Fibroblast of peridontal ligament (primary cell): Measurements from ENCODE around the gene ATXN3.

Source experiments
- DNase-seq: peaks from one replicate; pipeline ENCODE4 v3.0.0-alpha.2; 2010; ENCODE audit errors: extremely low read depth

The ATXN3 gene

DNA sequence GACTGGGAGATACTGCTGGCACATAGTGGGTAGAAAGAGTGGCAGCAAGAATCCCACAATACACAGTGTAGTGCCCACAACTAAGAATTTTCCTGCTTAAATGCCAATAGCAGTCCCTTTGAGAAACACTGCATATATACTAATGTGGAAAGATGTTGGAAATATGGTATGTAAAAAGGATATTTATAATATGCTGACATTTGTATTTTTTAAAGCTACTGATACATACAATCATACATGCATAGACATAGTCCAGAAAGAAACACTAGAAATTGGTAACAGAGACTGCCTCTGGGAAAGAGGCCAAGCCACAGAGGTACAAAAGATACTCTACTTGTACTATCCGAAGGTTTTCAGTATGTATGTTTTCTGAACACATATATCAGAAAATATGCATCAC is 96.8 kb downstream of the ATXN3 start:
- DNase-seq, result no peak
